Activated CD8-positive, alpha-beta T cell treated with anti-CD3 and anti-CD28 coated beads, Interleukin-2, amount 10 ng/mL, durations not matched to agents 7 days and 5 days (primary cell): Measurements from ENCODE around the gene LAMA3. TPM values are rescaled to one million over a fixed set of nuclear protein-coding genes. Genes with fewer than 3 reads are reported as not detected.

Experiments
- ATAC-seq: fragments of 150-1000 bp; cut with Tn5 transposase; one replicate; pipeline ENCODE4 v1.10.0; 2021; ENCODE audit warnings: moderate library complexity
- CTCF ChIA-PET: fragments of 350-600 bp; sonication (Branson Sonifier 250); formaldehyde crosslinking; loops from one replicate; lab custom pipeline; 2021; ENCODE audit warnings: antibody characterized with exemption; lab: Charles Lee
- POLR2A ChIA-PET: fragments of 350-600 bp; sonication (Branson Sonifier 250); formaldehyde crosslinking; loops from one replicate; lab custom pipeline; 2021; ENCODE audit warnings: antibody characterized with exemption; lab: Charles Lee
- DNase-seq: peaks from one replicate; pipeline ENCODE4 v3.0.0-alpha.2; 2020
- H3K27ac Mint-ChIP-seq: one replicate; pipeline ENCODE4 v1.8.0; 2021; ENCODE audit warnings: mild to moderate bottlenecking, mixed read lengths
- H3K27me3 Mint-ChIP-seq: one replicate; pipeline ENCODE4 v1.8.0; 2021; ENCODE audit warnings: low read depth, mixed read lengths
- H3K36me3 Mint-ChIP-seq: one replicate; pipeline ENCODE4 v1.8.0; 2021; ENCODE audit warnings: low read depth, mixed read lengths
- H3K4me1 Mint-ChIP-seq: one replicate; pipeline ENCODE4 v1.8.0; 2021; ENCODE audit warnings: low read depth, mixed read lengths
- H3K4me3 Mint-ChIP-seq: one replicate; pipeline ENCODE4 v1.8.0; 2021; ENCODE audit warnings: mild to moderate bottlenecking, mixed read lengths
- H3K9me3 Mint-ChIP-seq: one replicate; pipeline ENCODE4 v1.8.0; 2022; ENCODE audit warnings: mixed read lengths; ENCODE audit not compliant: insufficient read depth
- total RNA-seq, 2 experiments: library from RNA; stranded (reverse); gene quantifications; one replicate each; pipeline ENCODE4 v1.2.3, GENCODE V29; 2021

LAMA3 gene, protein sequence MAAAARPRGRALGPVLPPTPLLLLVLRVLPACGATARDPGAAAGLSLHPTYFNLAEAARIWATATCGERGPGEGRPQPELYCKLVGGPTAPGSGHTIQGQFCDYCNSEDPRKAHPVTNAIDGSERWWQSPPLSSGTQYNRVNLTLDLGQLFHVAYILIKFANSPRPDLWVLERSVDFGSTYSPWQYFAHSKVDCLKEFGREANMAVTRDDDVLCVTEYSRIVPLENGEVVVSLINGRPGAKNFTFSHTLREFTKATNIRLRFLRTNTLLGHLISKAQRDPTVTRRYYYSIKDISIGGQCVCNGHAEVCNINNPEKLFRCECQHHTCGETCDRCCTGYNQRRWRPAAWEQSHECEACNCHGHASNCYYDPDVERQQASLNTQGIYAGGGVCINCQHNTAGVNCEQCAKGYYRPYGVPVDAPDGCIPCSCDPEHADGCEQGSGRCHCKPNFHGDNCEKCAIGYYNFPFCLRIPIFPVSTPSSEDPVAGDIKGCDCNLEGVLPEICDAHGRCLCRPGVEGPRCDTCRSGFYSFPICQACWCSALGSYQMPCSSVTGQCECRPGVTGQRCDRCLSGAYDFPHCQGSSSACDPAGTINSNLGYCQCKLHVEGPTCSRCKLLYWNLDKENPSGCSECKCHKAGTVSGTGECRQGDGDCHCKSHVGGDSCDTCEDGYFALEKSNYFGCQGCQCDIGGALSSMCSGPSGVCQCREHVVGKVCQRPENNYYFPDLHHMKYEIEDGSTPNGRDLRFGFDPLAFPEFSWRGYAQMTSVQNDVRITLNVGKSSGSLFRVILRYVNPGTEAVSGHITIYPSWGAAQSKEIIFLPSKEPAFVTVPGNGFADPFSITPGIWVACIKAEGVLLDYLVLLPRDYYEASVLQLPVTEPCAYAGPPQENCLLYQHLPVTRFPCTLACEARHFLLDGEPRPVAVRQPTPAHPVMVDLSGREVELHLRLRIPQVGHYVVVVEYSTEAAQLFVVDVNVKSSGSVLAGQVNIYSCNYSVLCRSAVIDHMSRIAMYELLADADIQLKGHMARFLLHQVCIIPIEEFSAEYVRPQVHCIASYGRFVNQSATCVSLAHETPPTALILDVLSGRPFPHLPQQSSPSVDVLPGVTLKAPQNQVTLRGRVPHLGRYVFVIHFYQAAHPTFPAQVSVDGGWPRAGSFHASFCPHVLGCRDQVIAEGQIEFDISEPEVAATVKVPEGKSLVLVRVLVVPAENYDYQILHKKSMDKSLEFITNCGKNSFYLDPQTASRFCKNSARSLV (N-terminal part only)
- 1 to 10 TPM in 1 of 2 experiments, under 1 TPM in 1; 0.63 to 1.4 TPM for total RNA-seq

DNA sequence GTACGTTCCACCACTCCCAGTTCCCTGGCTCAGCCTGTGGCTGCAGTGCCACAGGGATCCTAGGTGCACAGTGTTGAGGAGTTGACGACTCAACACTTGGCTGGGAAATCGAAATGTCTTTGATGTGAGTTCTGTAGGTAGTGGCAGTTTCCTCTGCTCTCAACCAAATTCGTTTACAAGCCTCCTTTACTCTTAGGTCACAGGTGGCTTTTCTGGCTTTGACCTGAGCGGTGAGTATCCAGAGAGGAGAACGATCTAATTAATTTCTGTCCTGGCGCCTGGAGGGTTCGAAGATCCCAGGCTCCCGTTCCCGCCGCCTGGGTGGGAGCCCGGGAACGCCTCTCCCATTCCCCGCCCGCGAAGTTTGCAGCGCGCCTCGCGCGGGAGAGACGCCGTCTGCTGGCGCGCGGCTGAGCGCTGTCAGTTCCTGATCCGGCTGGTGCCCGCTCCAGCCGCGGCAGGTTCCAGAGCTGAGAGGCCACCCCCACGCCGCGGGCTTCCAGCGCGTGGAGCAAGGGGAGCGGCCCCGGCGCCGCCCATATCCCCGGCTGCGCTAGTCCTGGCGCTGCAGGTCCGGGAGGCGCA, at the start of gene LAMA3:
LAMA3 (plus strand) TSS at position 423 of the 585 bp plus-strand sequence. CDS start 231 bp downstream, outside the sequence.
- CTCF ChIA-PET: no interaction called here
- peak; percentile 29 for DNase-seq
- Mint-ChIP-seq H3K4me3 (peak within 1 kb of the TSS; percentile 57), H3K27me3 (peaks cover 48% of the 10 kb centered on the region), H3K9me3 (no peaks in the 10 kb centered on the region), H3K4me1 (peaks cover 7% of the 10 kb centered on the region), H3K27ac (no peak within 1 kb of the TSS), H3K36me3 (no peaks in the 10 kb centered on the region)
- POLR2A ChIA-PET: no interaction called here
- ATAC-seq: peak; percentile 89

- H3K4me1 Mint-ChIP-seq: peaks cover 7% of the 10 kb centered on the region
- DNase-seq (no peak), ATAC-seq (no peak)
- no peak overlapping the region for H3K4me3 Mint-ChIP-seq
- CTCF ChIA-PET: interaction anchor here (0.9 to 1.0 kb wide), 2 partner anchors 18 to 63 kb away, joined by 3 to 4 read pairs; no protein-coding TSS in a partner anchor
- H3K9me3 Mint-ChIP-seq: no peaks in the 10 kb centered on the region
- POLR2A ChIA-PET: no interaction called here
- no peak overlapping the region for H3K27ac Mint-ChIP-seq
- H3K27me3 Mint-ChIP-seq: peaks cover 29% of the 10 kb centered on the region
- no peaks in the 10 kb centered on the region for H3K36me3 Mint-ChIP-seq
Observed at GRCh38 chr18:23640052-23640451, 49.2 kb upstream of the LAMA3 start.

- ATAC-seq: no peak
- ChIA-PET POLR2A (no interaction called here), CTCF (interaction anchor here (0.9 kb wide), 1 partner anchor 19 kb away, joined by 4 read pairs; no protein-coding TSS in a partner anchor)
- Mint-ChIP-seq H3K36me3 (no peaks in the 10 kb centered on the region), H3K4me1 (no peaks in the 10 kb centered on the region), H3K27ac (no peak overlapping the region), H3K4me3 (no peak overlapping the region), H3K27me3 (peaks cover 25% of the 10 kb centered on the region), H3K9me3 (no peaks in the 10 kb centered on the region)
- no peak for DNase-seq
Observed at GRCh38 chr18:23641143-23641720, 48.0 kb upstream of the LAMA3 start.

DNA sequence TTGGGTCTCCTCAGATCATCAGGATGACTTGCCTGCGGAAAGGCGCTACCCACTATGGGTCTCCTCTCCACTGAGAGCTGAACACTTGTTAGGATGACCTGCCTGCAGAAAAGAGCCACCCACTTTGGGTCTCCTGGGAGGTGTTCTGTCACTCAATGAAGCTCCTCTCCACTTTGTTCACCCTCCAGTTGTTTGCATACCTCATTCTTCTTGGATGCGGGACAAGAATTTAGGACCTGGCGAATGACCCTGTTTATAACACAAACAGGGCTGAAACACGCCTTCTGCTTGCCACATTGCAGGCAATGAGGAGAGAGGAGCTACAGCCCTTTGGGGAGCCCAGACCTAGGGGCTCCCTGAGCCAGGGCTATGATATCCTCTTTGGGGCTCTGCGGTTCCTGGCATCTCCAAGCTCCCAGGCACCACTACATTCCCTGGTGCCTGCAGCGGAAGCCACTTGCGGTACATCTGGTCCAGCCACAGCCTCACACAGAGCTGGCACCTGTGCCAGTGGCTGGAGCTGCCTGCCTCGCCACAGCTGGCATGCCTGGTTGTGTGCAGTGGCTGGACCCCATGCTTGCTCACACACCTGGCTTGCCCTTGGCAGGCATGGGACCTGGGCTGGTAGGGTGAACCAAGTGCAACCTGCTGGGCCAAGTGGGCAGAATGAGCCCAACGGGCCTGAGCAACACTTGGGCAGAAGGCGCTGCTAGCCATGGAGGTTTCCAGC, 47.2 kb upstream of the LAMA3 start:
- CTCF ChIA-PET: no interaction called here
- Mint-ChIP-seq H3K36me3 (no peaks in the 10 kb centered on the region), H3K27ac (no peak overlapping the region), H3K27me3 (peaks cover 28% of the 10 kb centered on the region), H3K4me1 (no peaks in the 10 kb centered on the region), H3K9me3 (no peaks in the 10 kb centered on the region), H3K4me3 (no peak overlapping the region)
- POLR2A ChIA-PET: no interaction called here
- ATAC-seq (no peak), DNase-seq (no peak)

DNA sequence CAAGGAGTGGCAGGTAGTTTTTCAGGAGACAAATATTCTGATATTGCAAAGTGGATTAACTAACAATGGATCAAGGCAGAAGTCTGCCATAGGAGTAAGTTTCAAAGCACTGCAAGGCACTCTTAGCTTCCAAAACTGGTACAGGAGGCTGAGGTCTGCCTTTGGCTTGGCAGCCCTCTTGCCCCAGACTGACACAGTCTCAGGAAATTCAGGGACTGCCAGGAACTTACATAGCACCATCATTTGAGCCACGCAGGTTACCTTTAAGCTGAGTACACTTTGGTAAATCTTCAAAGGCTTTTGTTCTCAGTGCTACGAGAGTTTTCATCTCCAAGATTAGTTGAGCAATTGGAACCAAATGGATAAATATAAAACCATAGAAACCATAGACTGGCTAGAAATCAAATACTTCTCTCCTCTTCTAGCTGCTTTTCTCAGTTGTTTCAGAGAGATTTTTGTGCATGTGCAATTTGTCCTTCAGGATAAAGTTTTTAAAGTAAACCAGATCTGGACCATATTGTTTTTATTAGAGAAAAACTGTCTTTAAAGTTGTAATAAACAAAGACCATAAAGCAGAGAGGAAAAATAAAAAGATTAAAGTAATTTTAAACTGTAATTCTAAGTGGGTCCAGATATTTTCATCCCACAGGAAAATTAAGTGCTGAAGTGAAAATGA, 45.3 kb upstream of the LAMA3 start:
- no peak for ATAC-seq
- ChIA-PET POLR2A (no interaction called here), CTCF (interaction anchor here (1.0 to 1.2 kb wide), 2 partner anchors 59 to 129 kb away, joined by 3 read pairs; no protein-coding TSS in a partner anchor)
- Mint-ChIP-seq H3K4me3 (no peak overlapping the region), H3K36me3 (no peaks in the 10 kb centered on the region), H3K27me3 (peaks cover 30% of the 10 kb centered on the region), H3K27ac (no peak overlapping the region), H3K9me3 (no peaks in the 10 kb centered on the region), H3K4me1 (no peaks in the 10 kb centered on the region)
- DNase-seq: no peak

DNA sequence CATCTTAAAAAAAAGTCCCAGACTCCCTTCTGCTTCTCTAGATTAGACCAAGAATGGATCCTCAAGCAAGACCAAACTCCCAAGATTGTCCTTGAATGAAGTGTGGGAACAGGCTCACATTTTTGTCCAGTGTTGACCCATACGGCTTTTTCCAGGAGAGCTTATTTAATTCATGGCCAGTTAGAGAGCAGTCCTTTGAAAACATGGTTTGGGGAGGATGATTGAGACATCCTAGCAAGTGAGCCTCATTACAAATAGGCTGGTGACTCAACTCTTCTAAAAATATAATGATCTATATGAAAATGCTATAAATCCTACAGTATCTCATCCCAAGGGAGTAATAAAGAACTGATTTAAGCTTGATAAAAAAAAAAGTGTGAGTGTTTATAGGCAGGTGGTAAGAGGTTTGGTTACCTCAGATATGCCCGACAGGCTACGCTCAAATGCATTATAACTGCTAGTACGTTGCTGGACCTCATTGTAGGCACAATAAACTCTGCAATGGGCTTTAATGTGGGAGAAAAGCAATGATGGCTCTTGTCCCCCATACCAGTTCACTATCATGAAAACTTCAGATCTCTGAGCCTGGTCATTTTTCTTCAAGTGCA, 43.6 kb upstream of the LAMA3 start:
- H3K4me1 Mint-ChIP-seq: no peaks in the 10 kb centered on the region
- CTCF ChIA-PET: no interaction called here
- H3K27ac Mint-ChIP-seq: no peak overlapping the region
- no peaks in the 10 kb centered on the region for H3K36me3 Mint-ChIP-seq
- no peak overlapping the region for H3K4me3 Mint-ChIP-seq
- DNase-seq (no peak), ATAC-seq (no peak)
- peaks cover 35% of the 10 kb centered on the region for H3K27me3 Mint-ChIP-seq
- POLR2A ChIA-PET: no interaction called here
- no peaks in the 10 kb centered on the region for H3K9me3 Mint-ChIP-seq

DNA sequence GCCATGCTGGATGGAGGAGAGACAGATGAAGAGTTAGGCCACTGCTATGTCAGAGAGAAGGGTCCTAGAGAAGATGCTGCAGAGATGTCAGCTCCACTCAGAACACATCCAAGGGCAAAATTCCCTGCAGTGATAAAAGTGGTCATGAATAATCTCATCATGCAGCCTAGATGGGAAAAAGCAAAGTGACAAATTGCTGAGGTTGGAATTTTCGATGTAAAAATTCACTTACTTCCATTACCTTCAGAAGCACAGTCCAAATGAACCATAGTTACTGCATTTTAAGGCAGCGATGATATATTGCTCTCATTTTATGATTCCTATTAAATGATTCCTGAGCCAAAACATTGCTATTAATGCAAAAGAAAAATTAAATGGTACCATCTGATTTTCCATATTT, 43.0 kb upstream of the LAMA3 start:
- CTCF ChIA-PET: no interaction called here
- DNase-seq (no peak), ATAC-seq (no peak)
- no peaks in the 10 kb centered on the region for H3K36me3 Mint-ChIP-seq
- H3K27me3 Mint-ChIP-seq: peaks cover 37% of the 10 kb centered on the region
- no peaks in the 10 kb centered on the region for H3K4me1 Mint-ChIP-seq
- H3K4me3 Mint-ChIP-seq: no peak overlapping the region
- POLR2A ChIA-PET: no interaction called here
- H3K27ac Mint-ChIP-seq: no peak overlapping the region
- H3K9me3 Mint-ChIP-seq: no peaks in the 10 kb centered on the region

DNA sequence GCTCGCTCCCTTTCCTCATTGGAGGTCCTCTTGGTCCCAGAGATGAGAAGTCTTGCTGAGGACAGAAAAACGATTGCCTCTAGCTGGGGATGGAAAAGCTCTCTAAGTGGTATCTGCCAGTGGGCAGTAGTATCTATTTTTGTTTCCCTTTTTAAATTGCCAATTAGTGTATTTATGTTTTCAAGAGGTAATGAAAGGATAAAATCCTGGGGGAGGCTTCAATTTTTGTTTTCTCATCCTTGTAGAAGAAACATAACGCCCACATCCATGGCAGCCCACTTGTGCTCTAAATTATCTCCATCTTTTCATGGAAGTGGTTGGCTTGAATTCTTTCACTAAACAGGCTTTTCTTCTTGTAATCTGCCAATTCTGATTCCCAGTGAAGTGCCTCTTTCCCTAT, 40.8 kb upstream of the LAMA3 start:
- Mint-ChIP-seq H3K36me3 (no peaks in the 10 kb centered on the region), H3K27me3 (peaks cover 42% of the 10 kb centered on the region), H3K27ac (no peak overlapping the region), H3K9me3 (no peaks in the 10 kb centered on the region), H3K4me1 (no peaks in the 10 kb centered on the region), H3K4me3 (no peak overlapping the region)
- ChIA-PET CTCF (no interaction called here), POLR2A (no interaction called here)
- DNase-seq: no peak
- no peak for ATAC-seq

- CTCF ChIA-PET: no interaction called here
- Mint-ChIP-seq H3K27ac (no peak overlapping the region), H3K36me3 (no peaks in the 10 kb centered on the region), H3K4me3 (no peak overlapping the region), H3K9me3 (no peaks in the 10 kb centered on the region), H3K4me1 (no peaks in the 10 kb centered on the region), H3K27me3 (peaks cover 40% of the 10 kb centered on the region)
- ATAC-seq (no peak), DNase-seq (no peak)
- POLR2A ChIA-PET: no interaction called here
Observed at GRCh38 chr18:23648940-23649607, 40.2 kb upstream of the LAMA3 start.
